ENCODE measurements around the gene DDB1. TPM values are rescaled to one million over a fixed set of nuclear protein-coding genes. Genes with fewer than 3 reads are reported as not detected.
A peak's percentile ranks its signal among the peaks of the same experiment; 100 is the strongest.

The DDB1 gene
- polyA plus RNA-seq, 3 donors: 54.1 to 97.2 (median 86.6) TPM

DNA sequence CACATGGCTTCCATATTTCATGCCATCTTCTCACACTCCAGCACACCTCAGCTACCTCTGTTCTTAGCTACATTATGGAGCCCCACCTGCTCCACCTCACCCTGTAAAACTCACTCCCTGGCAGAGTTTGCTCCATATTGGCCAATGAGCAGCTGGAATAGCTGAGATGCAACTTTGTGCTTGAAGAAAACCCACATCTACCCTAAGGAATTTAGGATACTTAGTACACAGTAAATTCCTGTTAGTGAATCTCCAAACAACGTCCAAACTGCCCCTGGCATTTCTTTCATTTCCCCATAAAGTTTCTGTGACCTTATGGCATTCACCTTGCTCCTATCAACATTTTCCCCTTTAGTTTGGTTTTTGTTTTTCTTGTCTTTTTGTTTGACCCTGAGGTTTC, 35.6 kb downstream of the DDB1 start:
- Histone ChIP-seq H3K9me3 (replicated peaks in 1 of 2; ENCODE audit: control insufficient read depth in 1 of 2, insufficient read depth in 1 of 2, low read length in 2 of 2) (no peaks in the 10 kb centered on the region), H3K4me3 (replicated peaks in 1 of 3; ENCODE audit: low read depth in 2 of 3, low read length in 3 of 3) (no peak overlapping the region), H3K36me3 (replicated peaks in 1 of 2; ENCODE audit: control insufficient read depth in 1 of 2, insufficient read depth in 2 of 2, low read length in 2 of 2) (peaks cover 35 to 50% of the 10 kb centered on the region in 2 donors), H3K79me2 (ENCODE audit: insufficient read depth, low read length) (no peaks in the 10 kb centered on the region), H3K4me2 (replicated peaks; ENCODE audit: extremely low read depth, low read length, poor library complexity, severe bottlenecking) (no peak overlapping the region), H2AFZ (ENCODE audit: insufficient read depth, low read depth, low read length, poor library complexity, severe bottlenecking) (no peak overlapping the region), H3K4me1 (ENCODE audit: control insufficient read depth in 1 of 2, insufficient read depth in 2 of 2, low read length in 2 of 2) (peaks cover 22 to 25% of the 10 kb centered on the region in 2 donors), H3K9ac (ENCODE audit: insufficient read depth, low read length, poor library complexity, severe bottlenecking) (no peak overlapping the region), H3K27ac (ENCODE audit: low read depth in 1 of 2, low read length in 2 of 2) (no peak overlapping the region), H3K27me3 (ENCODE audit: control insufficient read depth in 2 of 2, insufficient read depth in 2 of 2, low read length in 2 of 2) (peaks cover 19 to 36% of the 10 kb centered on the region in 2 donors), H4K20me1 (ENCODE audit: insufficient read depth, low read length) (peaks cover 4% of the 10 kb centered on the region)
- Mint-ChIP-seq H3K36me3 (peaks cover 57 to 59% of the 10 kb centered on the region in 2 donors), H3K27ac (no peak overlapping the region), H3K27me3 (ENCODE audit: low read depth in 3 of 3) (peaks cover 37 to 46% (median 38%) of the 10 kb centered on the region in 3 donors), H3K4me1 (peaks cover 29% of the 10 kb centered on the region), H3K4me3 (peak overlapping the region; percentile 3 to 17), H3K9me3 (peaks cover 0 to 6% (median 4%) of the 10 kb centered on the region in 7 donors)
- no CpG with 5 or more reads among the region's 1 CpG for WGBS (ENCODE audit: insufficient coverage)
- TF ChIP-seq, protein P1, sequence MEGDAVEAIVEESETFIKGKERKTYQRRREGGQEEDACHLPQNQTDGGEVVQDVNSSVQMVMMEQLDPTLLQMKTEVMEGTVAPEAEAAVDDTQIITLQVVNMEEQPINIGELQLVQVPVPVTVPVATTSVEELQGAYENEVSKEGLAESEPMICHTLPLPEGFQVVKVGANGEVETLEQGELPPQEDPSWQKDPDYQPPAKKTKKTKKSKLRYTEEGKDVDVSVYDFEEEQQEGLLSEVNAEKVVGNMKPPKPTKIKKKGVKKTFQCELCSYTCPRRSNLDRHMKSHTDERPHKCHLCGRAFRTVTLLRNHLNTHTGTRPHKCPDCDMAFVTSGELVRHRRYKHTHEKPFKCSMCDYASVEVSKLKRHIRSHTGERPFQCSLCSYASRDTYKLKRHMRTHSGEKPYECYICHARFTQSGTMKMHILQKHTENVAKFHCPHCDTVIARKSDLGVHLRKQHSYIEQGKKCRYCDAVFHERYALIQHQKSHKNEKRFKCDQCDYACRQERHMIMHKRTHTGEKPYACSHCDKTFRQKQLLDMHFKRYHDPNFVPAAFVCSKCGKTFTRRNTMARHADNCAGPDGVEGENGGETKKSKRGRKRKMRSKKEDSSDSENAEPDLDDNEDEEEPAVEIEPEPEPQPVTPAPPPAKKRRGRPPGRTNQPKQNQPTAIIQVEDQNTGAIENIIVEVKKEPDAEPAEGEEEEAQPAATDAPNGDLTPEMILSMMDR (IDR thresholded peaks at IDR 0.05): no peak
- intact Hi-C loops (cut with micrococcal nuclease): no loop called here
- no peak for DNase-seq

DNA sequence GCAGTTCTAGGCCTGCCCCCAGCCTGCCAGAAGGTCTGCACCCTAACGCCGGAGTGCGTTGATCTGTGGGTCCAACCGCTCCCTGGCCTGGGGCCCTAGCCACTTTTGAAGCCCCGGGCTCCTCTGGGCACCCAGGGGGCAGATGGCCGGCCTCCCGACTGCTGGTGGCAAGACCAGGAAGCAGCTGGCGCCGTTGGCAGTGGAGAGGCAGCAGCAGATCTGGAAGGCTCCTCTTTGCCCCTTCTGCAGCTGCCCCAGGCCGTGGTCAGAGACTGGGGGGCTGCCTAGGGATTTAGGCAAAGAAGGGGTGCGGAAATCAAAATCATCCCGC, 37.3 kb downstream of the DDB1 start:
- Histone ChIP-seq H3K36me3 (replicated peaks in 1 of 2; ENCODE audit: control insufficient read depth in 1 of 2, insufficient read depth in 2 of 2, low read length in 2 of 2) (peaks cover 17 to 32% of the 10 kb centered on the region in 2 donors), H2AFZ (ENCODE audit: insufficient read depth, low read depth, low read length, poor library complexity, severe bottlenecking) (peak overlapping the region; percentile 61), H3K27me3 (ENCODE audit: control insufficient read depth in 2 of 2, insufficient read depth in 2 of 2, low read length in 2 of 2) (peaks cover 20 to 44% of the 10 kb centered on the region in 2 donors), H3K9ac (ENCODE audit: insufficient read depth, low read length, poor library complexity, severe bottlenecking) (no peak overlapping the region), H3K79me2 (ENCODE audit: insufficient read depth, low read length) (no peaks in the 10 kb centered on the region), H3K4me2 (replicated peaks; ENCODE audit: extremely low read depth, low read length, poor library complexity, severe bottlenecking) (peak overlapping the region; percentile 79), H3K4me3 (replicated peaks in 1 of 3; ENCODE audit: low read depth in 2 of 3, low read length in 3 of 3) (peak overlapping the region in 1 of 3 experiments; percentile 73), H3K4me1 (ENCODE audit: control insufficient read depth in 1 of 2, insufficient read depth in 2 of 2, low read length in 2 of 2) (peaks cover 22 to 25% of the 10 kb centered on the region in 2 donors), H3K27ac (ENCODE audit: low read depth in 1 of 2, low read length in 2 of 2) (no peak overlapping the region), H3K9me3 (replicated peaks in 1 of 2; ENCODE audit: control insufficient read depth in 1 of 2, insufficient read depth in 1 of 2, low read length in 2 of 2) (no peaks in the 10 kb centered on the region), H4K20me1 (ENCODE audit: insufficient read depth, low read length) (peaks cover 4% of the 10 kb centered on the region)
- TF ChIP-seq, protein P1 (IDR thresholded peaks at IDR 0.05): no peak
- Mint-ChIP-seq H3K4me1 (peaks cover 29% of the 10 kb centered on the region), H3K27ac (no peak overlapping the region), H3K4me3 (peak overlapping the region; percentile 16 to 47), H3K9me3 (peaks cover 0 to 7% (median 4%) of the 10 kb centered on the region in 7 donors), H3K27me3 (ENCODE audit: low read depth in 3 of 3) (peaks cover 45 to 53% (median 46%) of the 10 kb centered on the region in 3 donors), H3K36me3 (peaks cover 39 to 41% of the 10 kb centered on the region in 2 donors)
- no peak for DNase-seq
- intact Hi-C loops (cut with micrococcal nuclease): no loop called here
- 17% methylated on average over 7 of the region's 12 CpGs for WGBS (ENCODE audit: insufficient coverage)

Measured in CD14-positive monocyte (primary cell).